Panc1 (cell line): ENCODE measurements around the gene TRPM4. TPM values are rescaled to one million over a fixed set of nuclear protein-coding genes. Genes with fewer than 3 reads are reported as not detected.

Experiments
- ATAC-seq: fragments of 200-7000 bp; cut with Tn5 transposase; 2 replicates; pipeline ENCODE4 v1.9.1; 2020; ENCODE audit warnings: mild to moderate bottlenecking, moderate library complexity
- BruUV-seq: library from RNA; stranded (reverse); fragments of 400-500 nt; replicated peaks from 2 replicates; lab custom pipeline; 2021; lab: Mats Ljungman, UMichigan
- CTCF ChIA-PET: fragments of 300-600 bp; sonication (Branson Sonifier 250); formaldehyde crosslinking; loops from one replicate; lab custom pipeline; 2022; ENCODE audit warnings: antibody characterized with exemption; lab: Charles Lee
- POLR2A ChIA-PET: fragments of 300-600 bp; sonication (Branson Sonifier 250); formaldehyde crosslinking; loops from one replicate; lab custom pipeline; 2022; ENCODE audit warnings: antibody characterized with exemption; lab: Charles Lee
- DNase-seq: peaks from one replicate; pipeline ENCODE4 v3.0.0-alpha.2; 2010; ENCODE audit warnings: low read depth, low spot score
- H3K27ac ChIP-seq: 2 replicates; pipeline ENCODE4 v1.5.1; 2011; ENCODE audit warnings: mild to moderate bottlenecking, low read length, inconsistent platforms
- H3K27me3 ChIP-seq: fragments of 200-500 bp; sonication (Bioruptor generic); 2 replicates; pipeline ENCODE4 v1.6.0; 2014; ENCODE audit warnings: low read length, inconsistent platforms; ENCODE audit not compliant: control insufficient read depth, insufficient read depth
- H3K36me3 ChIP-seq: fragments of 200-500 bp; sonication (Bioruptor generic); 2 replicates; pipeline ENCODE4 v1.5.1; 2014; ENCODE audit warnings: inconsistent platforms, mild to moderate bottlenecking, low read length, moderate library complexity; ENCODE audit not compliant: control insufficient read depth, insufficient read depth
- H3K4me1 ChIP-seq: 2 replicates; pipeline ENCODE4 v1.5.1; 2011; ENCODE audit warnings: inconsistent platforms, mild to moderate bottlenecking, low read length, moderate library complexity; ENCODE audit not compliant: control insufficient read depth, insufficient read depth
- H3K4me3 ChIP-seq, 2 experiments: 2 replicates each; pipeline ENCODE4 v1.5.1; 2011 to 2012; ENCODE audit warnings: low read depth in 2 of 2, low read length in 2 of 2, mild to moderate bottlenecking in 2 of 2, inconsistent platforms in 1 of 2, moderate library complexity in 1 of 2
- H3K9me3 ChIP-seq: fragments of 200-500 bp; sonication (Bioruptor generic); 2 replicates; pipeline ENCODE4 v1.5.1; 2014; ENCODE audit warnings: low read depth, mild to moderate bottlenecking, inconsistent platforms, low read length, moderate library complexity; ENCODE audit not compliant: control insufficient read depth, insufficient read depth
- CTCF ChIP-seq: fragments of 450-650 bp; IDR thresholded peaks from 2 replicates; pipeline ENCODE4 v1.5.1; 2017; ENCODE audit warnings: mild to moderate bottlenecking
- POLR2AphosphoS5 ChIP-seq: IDR thresholded peaks from 2 replicates; pipeline ENCODE4 v1.6.1; 2012; ENCODE audit warnings: mild to moderate bottlenecking, low read depth, low read length, moderate library complexity
- REST ChIP-seq, 2 experiments: IDR thresholded peaks; 2 replicates each; pipeline ENCODE4 v1.6.1; 2011 to 2012; ENCODE audit warnings: low read depth in 2 of 2, control low read depth in 1 of 2, low read length in 1 of 2, mild to moderate bottlenecking in 1 of 2, moderate library complexity in 1 of 2; ENCODE audit not compliant: insufficient read depth in 1 of 2
- SIN3A ChIP-seq: IDR thresholded peaks from 2 replicates; pipeline ENCODE4 v1.6.1; 2012; ENCODE audit warnings: low read depth, mild to moderate bottlenecking, low read length, moderate library complexity, borderline replicate concordance; ENCODE audit not compliant: insufficient read depth
- TCF7L2 ChIP-seq: IDR thresholded peaks from 2 replicates; pipeline ENCODE4 v1.6.1; 2011; ENCODE audit warnings: mild to moderate bottlenecking, low read depth, low read length, inconsistent platforms
- in situ Hi-C: cut with HindIII; loops from 2 replicates; pipeline ENCODE4 v1.10.0; 2016; ENCODE audit warnings: low sequenced_read_pairs, low pct_unique_long_range_greater_than_20kb
- intact Hi-C: fragments of 100-400 bp; cut with micrococcal nuclease; formaldehyde crosslinking; loops from one replicate; pipeline ENCODE4 v1.10.0; 2022; ENCODE audit not compliant: unreplicated experiment
- total RNA-seq: library from RNA; stranded (reverse); gene quantifications from one replicate; pipeline ENCODE4 v1.2.1, GENCODE V29; 2021; ENCODE audit not compliant: unreplicated experiment

The TRPM4 gene
- total RNA-seq, 1 experiment from 2014 or later = 19.4 TPM

- Histone ChIP-seq H3K27ac (no peak overlapping the region), H3K27me3 (no peaks in the 10 kb centered on the region), H3K4me1 (no peaks in the 10 kb centered on the region), H3K4me3 (no peak overlapping the region), H3K36me3 (no peaks in the 10 kb centered on the region), H3K9me3 (no peaks in the 10 kb centered on the region)
- no peak for ATAC-seq
- no peak for TF ChIP-seq REST (IDR thresholded peaks at IDR 0.05; ENCODE audit: insufficient read depth in 1 of 2, low read depth in 2 of 2, low read length in 1 of 2)
- TF ChIP-seq POLR2AphosphoS5 = no peak
- no peak for TF ChIP-seq TCF7L2
- no peak for TF ChIP-seq CTCF
- TF ChIP-seq SIN3A = no peak
- in situ Hi-C loops = no loop called here
- POLR2A ChIA-PET = interaction anchor here (0.7 kb wide), 1 partner anchor 189 kb away, joined by 3 read pairs; no protein-coding TSS in a partner anchor
- intact Hi-C loops = no loop called here
- DNase-seq = no peak
- BruUV-seq = no TSS peak
- CTCF ChIA-PET = no interaction called here
Measured at GRCh38 chr19:49217382-49217781, 59.8 kb downstream of the TRPM4 start.

- ATAC-seq = no peak
- Histone ChIP-seq H3K4me3 (no peak overlapping the region), H3K4me1 (no peaks in the 10 kb centered on the region), H3K27me3 (no peaks in the 10 kb centered on the region), H3K36me3 (no peaks in the 10 kb centered on the region), H3K27ac (no peak overlapping the region), H3K9me3 (no peaks in the 10 kb centered on the region)
- POLR2A ChIA-PET = interaction anchor here (0.5 kb wide), 2 partner anchors 294 to 508 kb away, joined by 3 to 8 read pairs; no protein-coding TSS in a partner anchor
- CTCF ChIA-PET = interaction anchor here (0.6 kb wide), 1 partner anchor 107 kb away, joined by 3 read pairs; no protein-coding TSS in a partner anchor
- TF ChIP-seq CTCF (no peak), SIN3A (no peak), REST (IDR thresholded peaks at IDR 0.05; ENCODE audit: insufficient read depth in 1 of 2, low read depth in 2 of 2, low read length in 1 of 2) (no peak), POLR2AphosphoS5 (no peak), TCF7L2 (no peak)
- no peak for DNase-seq
- in situ Hi-C loops (no loop called here), intact Hi-C loops (no loop called here)
- BruUV-seq = no TSS peak
Measured at GRCh38 chr19:49222011-49222410, 64.4 kb downstream of the TRPM4 start.
